IMR-90 (cell line): ENCODE data around the gene ITGA6. TPM values are rescaled to one million over a fixed set of nuclear protein-coding genes. Genes with fewer than 3 reads are reported as not detected.

Source experiments
- ATAC-seq: fragments of 200-7000 bp; cut with Tn5 transposase; 2 replicates; pipeline ENCODE4 v1.9.1; 2020; ENCODE audit warnings: low read depth, mild to moderate bottlenecking, moderate library complexity
- BruUV-seq: library from RNA; stranded (reverse); fragments of 400-500 nt; replicated peaks from 2 replicates; lab custom pipeline; 2021; lab: Mats Ljungman, UMichigan
- CTCF ChIA-PET: fragments of 300-600 bp; formaldehyde crosslinking; extraction: SDS; loops from one replicate; lab custom pipeline; 2021; ENCODE audit warnings: antibody characterized with exemption; lab: Yijun Ruan, JAX
- POLR2A ChIA-PET: fragments of 300-600 bp; sonication (Branson Sonifier 250); formaldehyde crosslinking; loops from one replicate; lab custom pipeline; 2022; ENCODE audit warnings: antibody characterized with exemption; ENCODE audit not compliant: unreplicated experiment; lab: Charles Lee
- DNase-seq: peaks from one replicate; pipeline ENCODE4 v3.0.0; 2013
- H2AFZ ChIP-seq: replicated peaks from 2 replicates; pipeline ENCODE3; 2013; ENCODE audit warnings: low read length, mild to moderate bottlenecking; ENCODE audit not compliant: poor library complexity
- H2AK5ac ChIP-seq: 2 replicates; pipeline ENCODE4 v1.6.1; 2013; ENCODE audit warnings: low read depth, low read length, inconsistent platforms
- H2AK9ac ChIP-seq: replicated peaks from 2 replicates; pipeline ENCODE3; 2013; ENCODE audit warnings: mild to moderate bottlenecking, low read depth, low read length, moderate library complexity; ENCODE audit not compliant: poor library complexity
- H2BK120ac ChIP-seq: 2 replicates; pipeline ENCODE4 v1.6.1; 2013; ENCODE audit warnings: low read depth, low read length, inconsistent platforms
- H2BK15ac ChIP-seq: 3 replicates; pipeline ENCODE4 v1.6.1; 2013; ENCODE audit warnings: low read depth, low read length, inconsistent platforms
- H2BK20ac ChIP-seq: 2 replicates; pipeline ENCODE4 v1.6.1; 2013; ENCODE audit warnings: low read depth, mild to moderate bottlenecking, inconsistent platforms, low read length, moderate library complexity
- H2BK5ac ChIP-seq: 2 replicates; pipeline ENCODE4 v1.6.1; 2013; ENCODE audit warnings: mild to moderate bottlenecking, low read depth, low read length, inconsistent platforms; ENCODE audit not compliant: poor library complexity, severe bottlenecking
- H3K14ac ChIP-seq: replicated peaks from 2 replicates; pipeline ENCODE4 v1.6.1; 2013; ENCODE audit warnings: low read depth, low read length, inconsistent platforms
- H3K18ac ChIP-seq: 2 replicates; pipeline ENCODE4 v1.6.1; 2013; ENCODE audit warnings: low read depth, low read length, control low read depth
- H3K23ac ChIP-seq: 2 replicates; pipeline ENCODE4 v1.6.1; 2013; ENCODE audit warnings: low read depth, low read length, inconsistent platforms
- H3K27ac ChIP-seq: 2 replicates; pipeline ENCODE4 v1.5.1; 2013; ENCODE audit warnings: mild to moderate bottlenecking, control low read depth, low read length; ENCODE audit not compliant: insufficient read depth
- H3K27me3 ChIP-seq: 2 replicates; pipeline ENCODE4 v1.6.1; 2013; ENCODE audit warnings: low read length; ENCODE audit not compliant: control insufficient read depth, insufficient read depth
- H3K36me3 ChIP-seq: 2 replicates; pipeline ENCODE4 v1.6.1; 2013; ENCODE audit warnings: low read length, mixed read lengths; ENCODE audit not compliant: control insufficient read depth, insufficient read depth
- H3K4ac ChIP-seq: 2 replicates; pipeline ENCODE4 v1.6.1; 2013; ENCODE audit warnings: low read depth, low read length, inconsistent platforms
- H3K4me1 ChIP-seq: 2 replicates; pipeline ENCODE4 v1.6.1; 2013; ENCODE audit warnings: low read length, mixed read lengths; ENCODE audit not compliant: control insufficient read depth, insufficient read depth
- H3K4me2 ChIP-seq: 2 replicates; pipeline ENCODE4 v1.6.1; 2013; ENCODE audit warnings: low read depth, mild to moderate bottlenecking, control low read depth, low read length, moderate library complexity
- H3K4me3 ChIP-seq: 2 replicates; pipeline ENCODE4 v1.5.1; 2013; ENCODE audit warnings: low read depth, mild to moderate bottlenecking, control low read depth, low read length, moderate library complexity; ENCODE audit not compliant: insufficient read depth
- H3K56ac ChIP-seq: 2 replicates; pipeline ENCODE4 v1.6.1; 2013; ENCODE audit warnings: low read length, inconsistent platforms; ENCODE audit not compliant: insufficient read depth; ENCODE audit errors: extremely low read depth
- H3K79me1 ChIP-seq, 2 experiments: 2 replicates each; pipeline ENCODE4 v1.6.1; 2013; ENCODE audit warnings: low read length in 2 of 2, inconsistent platforms in 1 of 2, low read depth in 1 of 2
- H3K9ac ChIP-seq: 2 replicates; pipeline ENCODE4 v1.6.1; 2013; ENCODE audit warnings: low read depth, low read length, control low read depth
- H3K9me1 ChIP-seq: 2 replicates; pipeline ENCODE4 v1.6.1; 2013; ENCODE audit warnings: low read length, inconsistent platforms; ENCODE audit not compliant: insufficient read depth
- H3K9me3 ChIP-seq: 2 replicates; pipeline ENCODE4 v1.6.1; 2013; ENCODE audit warnings: low read length; ENCODE audit not compliant: control insufficient read depth, insufficient read depth
- H4K20me1 ChIP-seq: 2 replicates; pipeline ENCODE4 v1.6.1; 2013; ENCODE audit warnings: low read length, inconsistent platforms; ENCODE audit not compliant: insufficient read depth
- H4K5ac ChIP-seq: 2 replicates; pipeline ENCODE4 v1.6.1; 2013; ENCODE audit warnings: mild to moderate bottlenecking, low read depth, low read length, control low read depth
- H4K8ac ChIP-seq, 2 experiments: 2 replicates each; pipeline ENCODE4 v1.6.1; 2013; ENCODE audit warnings: low read depth in 2 of 2, low read length in 2 of 2, control low read depth in 1 of 2, inconsistent platforms in 1 of 2
- H4K91ac ChIP-seq: 2 replicates; pipeline ENCODE4 v1.6.1; 2013; ENCODE audit warnings: low read depth, low read length, inconsistent platforms; ENCODE audit not compliant: insufficient read depth
- CEBPB ChIP-seq: IDR thresholded peaks from 2 replicates; pipeline ENCODE4 v1.6.1; 2012; ENCODE audit warnings: low read depth, low read length, improper control_type of control experiment
- MAFK ChIP-seq: IDR thresholded peaks from 2 replicates; pipeline ENCODE4 v1.6.1; 2012; ENCODE audit warnings: low read depth, low read length, improper control_type of control experiment
- MAZ ChIP-seq: IDR thresholded peaks from 2 replicates; pipeline ENCODE4 v1.6.1; 2012; ENCODE audit warnings: low read depth, mild to moderate bottlenecking, low read length, improper control_type of control experiment, moderate library complexity, borderline replicate concordance
- POLR2A ChIP-seq: IDR thresholded peaks from 2 replicates; pipeline ENCODE4 v1.6.1; 2012; ENCODE audit warnings: mild to moderate bottlenecking, low read depth, low read length
- RAD21 ChIP-seq: IDR thresholded peaks from 2 replicates; pipeline ENCODE4 v1.6.1; 2012; ENCODE audit warnings: low read length, improper control_type of control experiment
- WGBS, 2 experiments: methylation state at CpG; one replicate each; pipeline versions ENCODE4 v1.1.5 to v1.1.7; 2013; ENCODE audit warnings: missing lambda C conversion rate in 2 of 2; ENCODE audit not compliant: insufficient read length in 1 of 2; ENCODE audit errors: extremely low coverage in 2 of 2; 5-methylcytosine and 5-hydroxymethylcytosine counted together
- dilution Hi-C: fragments of 300-500 bp; cut with HindIII; formaldehyde crosslinking; loops from one replicate; pipeline ENCODE4 v1.14.3; 2018; ENCODE audit warnings: low sequenced_read_pairs; ENCODE audit not compliant: unreplicated experiment
- in situ Hi-C: fragments of 300-500 bp; cut with MboI; formaldehyde crosslinking; loops from 3 replicates; pipeline ENCODE4 v1.14.3; 2019; ENCODE audit warnings: low sequenced_read_pairs, inconsistent platforms, mixed read lengths
- intact Hi-C: fragments of 100-400 bp; cut with micrococcal nuclease; formaldehyde crosslinking; loops from 2 replicates; pipeline ENCODE4 v1.10.0; 2022
- polyA plus RNA-seq, 3 experiments: library from polyadenylated mRNA; depleted of rRNA; stranded (reverse); fragments of >200 nt; gene quantifications; 2 replicates each; pipeline ENCODE4 v1.2.3, GENCODE V29; 2012; ENCODE audit warnings: low replicate concordance in 1 of 3
- total RNA-seq: library from RNA; depleted of rRNA; stranded (reverse); fragments of >200 nt; gene quantifications from 2 replicates; pipeline ENCODE4 v1.2.3, GENCODE V29; 2012

ITGA6 gene
- total and polyA plus RNA-seq, 2 of the 4 experiments (the other 2 are of a cell fraction), result 12.5 to 43.9 TPM

GRCh38 chr2:172409042-172409441 is 18.3 kb upstream of the ITGA6 start:
- CTCF ChIA-PET, result no interaction called here
- ATAC-seq (no peak), DNase-seq (no peak)
- H4K91ac ChIP-seq, result no peak overlapping the region
- H2BK20ac ChIP-seq, result no peak overlapping the region
- H3K9me3 ChIP-seq, result no peaks in the 10 kb centered on the region
- no peak overlapping the region for H3K27ac ChIP-seq
- H3K4ac ChIP-seq, result no peak overlapping the region
- TF ChIP-seq POLR2A (no peak), RAD21 (no peak), CEBPB (no peak), MAFK (no peak), MAZ (no peak)
- H2BK120ac ChIP-seq, result no peak overlapping the region
- no peak overlapping the region for H3K56ac ChIP-seq
- no peak overlapping the region for H4K8ac ChIP-seq
- no peak overlapping the region for H3K9ac ChIP-seq
- no peak overlapping the region for H2BK15ac ChIP-seq
- H3K4me1 ChIP-seq, result no peaks in the 10 kb centered on the region
- intact Hi-C loops (no loop called here), in situ Hi-C loops (no loop called here), dilution Hi-C loops (no loop called here)
- H4K20me1 ChIP-seq, result no peaks in the 10 kb centered on the region
- POLR2A ChIA-PET, result no interaction called here
- no peaks in the 10 kb centered on the region for H3K27me3 ChIP-seq
- H3K9me1 ChIP-seq, result no peaks in the 10 kb centered on the region
- H2AK9ac ChIP-seq, result no peak overlapping the region
- no peak overlapping the region for H3K18ac ChIP-seq
- no peaks in the 10 kb centered on the region for H3K79me1 ChIP-seq
- no CpG with 5 or more reads among the region's 1 CpG for WGBS, 2 experiments
- H3K36me3 ChIP-seq, result no peaks in the 10 kb centered on the region
- H3K4me2 ChIP-seq, result no peak overlapping the region
- no peak overlapping the region for H3K23ac ChIP-seq
- no peak overlapping the region for H3K4me3 ChIP-seq
- H4K5ac ChIP-seq, result no peak overlapping the region
- no peak overlapping the region for H2AK5ac ChIP-seq
- H2AFZ ChIP-seq, result no peak overlapping the region
- no peak overlapping the region for H3K14ac ChIP-seq
- H2BK5ac ChIP-seq, result no peak overlapping the region
- no TSS peak for BruUV-seq
